Hematopoietic multipotent progenitor cell treated with erythropoietin and hydrocortisone succinate and interleukin-3 and kit ligand, for 8 days (in vitro differentiated cells): ENCODE data around the gene DCST2.

Experiments
- DNase-seq: peaks from one replicate; pipeline ENCODE4 v3.0.0-alpha.2; 2015

The DCST2 gene

GRCh38 chr1:154973344-154974101, 60.1 kb downstream of the DCST2 start:
- DNase-seq, result peak; percentile 99

DNA sequence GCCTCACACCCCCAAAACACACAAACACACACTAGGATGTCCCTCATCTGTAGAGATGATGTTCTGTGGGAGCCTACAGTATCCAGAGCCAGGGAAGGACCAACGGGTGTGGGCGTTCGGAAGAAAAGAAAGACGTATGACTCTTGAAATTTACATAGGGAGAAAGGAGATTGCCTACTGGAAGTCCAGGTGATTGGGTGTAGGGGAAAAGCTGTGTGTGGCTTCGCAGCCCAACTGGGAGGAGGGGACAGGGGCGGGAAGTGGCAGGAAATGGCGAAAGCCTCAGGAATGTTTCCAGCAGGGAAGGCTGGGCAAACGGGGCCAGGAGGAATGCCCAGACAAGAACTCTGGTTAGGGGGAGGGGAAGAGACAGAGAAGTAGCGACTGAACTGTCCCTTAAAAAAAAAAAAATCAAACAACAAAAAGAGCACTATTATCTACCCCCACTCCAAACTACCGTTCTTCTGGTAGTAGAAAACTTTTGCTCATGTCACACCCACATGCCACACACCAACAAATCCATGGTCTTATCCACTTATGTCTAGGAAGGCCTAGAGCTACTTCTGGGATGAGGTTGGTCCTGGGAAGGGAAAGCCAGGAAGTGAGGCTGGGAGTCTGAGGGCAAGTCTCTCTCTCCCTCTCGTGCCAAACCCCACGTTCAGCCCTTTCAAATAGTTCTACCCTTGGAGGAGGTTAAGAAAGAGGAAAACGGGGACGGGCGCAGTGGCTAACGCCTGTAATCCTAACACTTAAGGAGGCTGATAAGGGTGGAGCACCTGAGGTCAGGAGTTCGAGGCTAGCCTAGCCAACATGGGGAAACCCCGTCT, 60.9 kb downstream of the DCST2 start:
- DNase-seq, result peak; percentile 43

- DNase-seq, result no peak
These were observed 61.4 kb downstream of the DCST2 start for GRCh38 chr1:154972213-154972516.

GRCh38 chr1:154971341-154971998, 62.1 kb downstream of the DCST2 start:
- DNase-seq, result no peak

DNA sequence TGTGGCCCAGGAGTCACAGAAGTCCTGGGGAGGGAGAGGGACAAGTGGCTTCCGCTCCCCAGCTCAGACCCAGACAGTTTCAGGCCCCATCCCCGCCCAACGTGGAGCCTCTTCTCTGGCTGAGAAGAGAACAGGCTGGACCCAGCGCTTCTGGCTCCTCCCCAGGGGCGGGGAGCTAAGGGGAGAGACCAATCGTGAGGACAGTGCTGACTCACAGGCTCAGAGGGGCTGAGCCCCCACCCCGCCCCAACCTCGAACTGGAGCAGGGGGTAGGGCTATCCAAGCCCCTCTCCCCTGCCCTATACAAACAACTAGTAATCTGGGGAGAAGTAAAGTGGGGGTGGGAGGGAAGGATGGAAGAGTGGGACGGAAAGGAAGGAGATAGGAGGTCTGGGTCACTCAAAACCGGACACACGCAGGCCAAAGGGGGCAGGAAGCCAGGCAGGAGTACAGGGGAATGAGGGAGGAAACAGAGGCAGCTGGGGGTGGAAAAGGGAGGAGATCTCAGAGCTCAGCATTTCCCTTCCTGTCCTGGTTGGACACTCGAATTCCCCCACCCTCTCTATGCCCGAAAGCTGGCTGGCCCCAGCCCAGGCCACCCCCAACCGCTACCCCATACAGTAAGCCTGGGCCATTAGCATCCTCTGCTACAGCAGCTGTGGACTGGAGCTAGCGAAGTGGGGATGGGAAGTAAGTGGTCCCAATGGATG, 62.8 kb downstream of the DCST2 start, which contains the start of gene SHC1:
SHC1 (minus strand) TSS at position 117 of the 710 bp plus-strand sequence. CDS start 221 bp downstream, outside the sequence.
- DNase-seq, result peak; percentile 93

- no peak for DNase-seq
These were observed 63.6 kb downstream of the DCST2 start for GRCh38 chr1:154969860-154970452.

DNA sequence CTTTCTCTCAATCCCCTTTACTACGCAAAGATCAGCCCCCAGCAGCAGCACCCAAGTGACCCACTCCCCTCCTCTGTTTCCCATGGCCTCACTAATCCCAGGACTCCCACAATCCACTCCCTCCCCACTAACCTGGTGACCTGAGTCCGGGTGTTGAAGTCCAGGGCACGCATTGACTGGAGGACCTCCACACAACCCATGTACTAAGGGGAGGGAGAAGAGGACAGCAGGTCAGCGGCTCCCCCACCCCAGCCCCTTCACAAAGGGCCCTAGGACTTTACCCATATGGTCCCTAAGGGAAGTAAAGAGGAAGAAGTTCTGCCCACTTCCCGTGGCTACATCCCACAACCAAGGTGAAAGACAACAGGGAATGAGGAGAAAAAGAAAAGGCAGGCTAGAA, 64.3 kb downstream of the DCST2 start:
- DNase-seq, result no peak

DNA sequence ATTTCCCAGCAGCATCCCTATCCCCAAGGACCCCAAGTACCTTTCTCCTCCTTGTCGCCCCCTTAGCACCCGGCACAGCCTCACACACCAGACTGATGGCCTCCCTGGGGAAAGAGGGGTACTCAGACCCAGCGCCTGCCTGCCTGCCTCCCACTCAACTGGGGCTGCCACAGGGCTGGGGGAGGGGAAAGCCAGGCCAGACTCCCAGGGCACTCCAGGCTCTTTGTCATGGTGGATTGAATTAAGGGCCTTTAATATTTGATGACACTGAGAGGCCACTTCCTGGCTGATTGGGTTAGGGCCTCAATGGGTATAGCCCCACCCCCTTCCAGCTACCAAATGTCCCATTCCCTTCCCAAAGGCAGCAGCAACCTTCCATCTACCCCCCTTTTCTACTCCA, 64.8 kb downstream of the DCST2 start:
- no peak for DNase-seq
